Ovary (tissue), 3 donors: ENCODE results near the gene NLGN1.

Source experiments
- EP300 ChIP-seq: sonication (generic); formaldehyde crosslinking; IDR thresholded peaks from one replicate; pipeline ENCODE4 v1.6.1; 2017; ENCODE audit warnings: antibody characterized with exemption
- POLR2A ChIP-seq: fragments of 450-650 bp; IDR thresholded peaks from one replicate; pipeline ENCODE4 v1.6.1; 2017; ENCODE audit warnings: antibody characterized with exemption, mild to moderate bottlenecking, moderate library complexity
- TF ChIP-seq, protein P1 (sequence below), 3 donors: fragments of 450-650 bp in 2 of 3; fragments of 200-600 bp in 1 of 3; IDR thresholded peaks; one replicate each; pipeline versions ENCODE4 v1.5.1 to v1.8.0; 2016 to 2022; ENCODE audit warnings: antibody characterized with exemption in 3 of 3, mild to moderate bottlenecking in 1 of 3
- donor health status: DM: no; HTN: no; CAD: no.

DNA sequence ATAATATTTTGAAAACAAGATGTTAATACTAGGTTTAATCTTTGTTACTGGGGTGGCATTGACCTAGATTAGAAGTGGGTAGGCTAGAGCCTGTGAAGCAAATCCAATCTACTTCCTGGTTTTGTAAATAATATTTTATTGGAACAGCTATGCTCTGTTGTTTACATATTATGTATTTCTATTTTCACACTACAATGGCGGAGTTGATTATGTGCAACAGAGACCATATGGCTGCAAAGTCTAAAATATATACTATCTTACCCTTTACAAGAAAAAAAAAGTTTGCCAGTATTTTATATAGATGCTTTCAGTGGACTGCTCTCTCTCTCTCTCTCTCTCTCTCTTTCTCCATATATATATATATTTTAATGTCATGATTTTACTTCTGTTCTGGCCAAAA lies 244.2 kb downstream of the NLGN1 start:
- TF ChIP-seq POLR2A (no peak), EP300 (no peak)
- TF ChIP-seq, protein P1, sequence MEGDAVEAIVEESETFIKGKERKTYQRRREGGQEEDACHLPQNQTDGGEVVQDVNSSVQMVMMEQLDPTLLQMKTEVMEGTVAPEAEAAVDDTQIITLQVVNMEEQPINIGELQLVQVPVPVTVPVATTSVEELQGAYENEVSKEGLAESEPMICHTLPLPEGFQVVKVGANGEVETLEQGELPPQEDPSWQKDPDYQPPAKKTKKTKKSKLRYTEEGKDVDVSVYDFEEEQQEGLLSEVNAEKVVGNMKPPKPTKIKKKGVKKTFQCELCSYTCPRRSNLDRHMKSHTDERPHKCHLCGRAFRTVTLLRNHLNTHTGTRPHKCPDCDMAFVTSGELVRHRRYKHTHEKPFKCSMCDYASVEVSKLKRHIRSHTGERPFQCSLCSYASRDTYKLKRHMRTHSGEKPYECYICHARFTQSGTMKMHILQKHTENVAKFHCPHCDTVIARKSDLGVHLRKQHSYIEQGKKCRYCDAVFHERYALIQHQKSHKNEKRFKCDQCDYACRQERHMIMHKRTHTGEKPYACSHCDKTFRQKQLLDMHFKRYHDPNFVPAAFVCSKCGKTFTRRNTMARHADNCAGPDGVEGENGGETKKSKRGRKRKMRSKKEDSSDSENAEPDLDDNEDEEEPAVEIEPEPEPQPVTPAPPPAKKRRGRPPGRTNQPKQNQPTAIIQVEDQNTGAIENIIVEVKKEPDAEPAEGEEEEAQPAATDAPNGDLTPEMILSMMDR (IDR thresholded peaks at IDR 0.05) = no peak
